SH-SY5Y (cell line): ENCODE data around the gene MORN3.

Experiments used
- GATA2 ChIP-seq: IDR thresholded peaks from 2 replicates; pipeline ENCODE4 v1.6.1; 2011; ENCODE audit warnings: mild to moderate bottlenecking, low read depth, low read length
- GATA3 ChIP-seq: IDR thresholded peaks from 2 replicates; pipeline ENCODE4 v1.6.1; 2011; ENCODE audit warnings: low read depth, mild to moderate bottlenecking, low read length, moderate library complexity

DNA sequence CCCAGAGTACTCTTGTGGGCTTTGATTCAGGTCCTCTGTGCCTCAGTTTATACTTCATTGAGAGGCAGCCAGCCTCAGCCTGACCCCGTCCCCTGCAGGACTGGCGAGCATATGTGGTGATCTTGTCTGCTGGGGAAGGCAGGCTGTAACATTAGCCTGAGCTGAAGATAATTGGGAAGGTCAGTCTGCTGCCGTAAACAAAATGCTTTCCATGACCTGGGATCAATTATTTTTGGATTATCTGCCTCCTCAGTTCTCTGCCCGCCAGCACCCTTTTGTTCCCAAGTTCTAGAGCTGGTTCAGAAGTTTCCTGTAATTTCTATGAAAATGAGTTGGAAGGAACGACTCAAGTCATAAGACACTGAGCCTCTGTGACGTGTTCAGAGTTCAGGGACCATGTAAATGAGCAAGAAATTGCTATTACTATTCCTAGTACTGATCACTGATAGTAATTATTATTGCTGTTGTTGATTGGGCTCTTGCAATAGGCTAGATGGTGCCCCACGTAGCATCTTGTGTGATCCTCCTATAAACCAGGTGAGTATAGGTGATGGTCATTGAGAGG lies 38.6 kb downstream of the MORN3 start:
- TF ChIP-seq GATA2 (no peak), GATA3 (no peak)
